ENCODE measurements around the gene LHFPL5.

- no peak for TF ChIP-seq CTCF (IDR thresholded peaks at IDR 0.05)
- no peak for TF ChIP-seq ZFX (IDR thresholded peaks at IDR 0.05; ENCODE audit: borderline replicate concordance)
These were observed 19.5 kb downstream of the LHFPL5 start for GRCh38 chr6:35824552-35825192.

Measured in 22Rv1 (cell line).